HG03066 (cell line): ENCODE results near the gene IL17REL.

Experiments
- ATAC-seq: cut with Tn5 transposase; IDR thresholded peaks from one replicate; pipeline ENCODE4 v1.9.1; 2021; ENCODE audit warnings: low read depth; ENCODE audit not compliant: unreplicated experiment

IL17REL gene

DNA sequence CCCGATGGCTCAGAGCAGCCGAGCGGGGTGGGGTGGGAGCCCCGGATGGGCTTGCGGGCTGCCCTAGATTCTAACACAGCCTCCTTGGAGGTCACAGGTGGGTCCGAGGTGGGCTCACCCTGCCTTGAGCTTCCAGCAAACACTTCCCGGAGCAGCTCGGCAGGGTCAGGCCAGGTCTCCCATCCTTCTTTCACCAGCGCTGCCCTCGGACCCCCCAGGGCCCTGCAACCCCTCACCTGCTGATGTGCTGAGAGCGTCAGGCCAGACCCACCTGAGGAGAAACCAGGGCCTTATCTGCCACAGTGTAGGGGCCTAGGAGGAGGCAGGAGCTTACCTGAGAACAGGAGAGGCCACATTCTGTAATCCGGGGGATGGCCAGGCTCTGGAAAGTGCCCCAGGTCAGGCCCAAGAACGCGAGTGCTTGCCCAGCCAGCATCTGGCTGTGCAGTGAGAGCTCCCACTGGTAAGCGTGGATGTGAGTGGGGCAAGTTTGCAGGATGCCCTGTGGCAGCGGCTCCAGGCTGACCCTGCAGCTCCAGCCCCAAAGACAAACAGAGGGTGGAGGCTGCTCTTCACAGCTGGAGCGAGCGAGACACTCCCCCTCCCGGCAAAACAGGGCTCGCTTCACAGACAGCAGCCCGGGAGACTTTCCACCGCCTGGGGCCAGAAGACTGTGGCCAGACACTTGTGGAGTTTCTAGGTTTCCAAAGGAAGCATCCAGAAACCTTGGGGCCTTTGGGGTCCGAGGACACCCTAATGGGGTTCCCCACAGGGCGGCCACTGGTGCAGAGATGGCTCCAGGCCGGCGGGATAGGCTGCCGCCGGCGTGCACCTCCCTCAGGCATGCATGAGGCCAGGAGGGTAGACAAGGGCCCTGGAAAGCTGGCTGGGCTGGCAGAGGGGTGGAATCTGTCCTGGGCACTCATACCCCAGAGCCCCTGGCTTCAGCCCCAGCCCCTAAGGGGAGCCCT lies at the start of gene IL17REL:
Gene IL17REL, minus strand, starts transcription at position 555 of the 971 bp plus-strand sequence. Its CDS starts 119 bp downstream, at position 436.
- ATAC-seq: no peak

GRCh38 chr22:50061824-50062355 lies 49.3 kb upstream of the IL17REL start:
- ATAC-seq: no peak

- ATAC-seq: no peak
These were observed 48.7 kb upstream of the IL17REL start for GRCh38 chr22:50061141-50061823.

- no peak for ATAC-seq
These were observed 48.0 kb upstream of the IL17REL start for GRCh38 chr22:50060441-50061140.

DNA sequence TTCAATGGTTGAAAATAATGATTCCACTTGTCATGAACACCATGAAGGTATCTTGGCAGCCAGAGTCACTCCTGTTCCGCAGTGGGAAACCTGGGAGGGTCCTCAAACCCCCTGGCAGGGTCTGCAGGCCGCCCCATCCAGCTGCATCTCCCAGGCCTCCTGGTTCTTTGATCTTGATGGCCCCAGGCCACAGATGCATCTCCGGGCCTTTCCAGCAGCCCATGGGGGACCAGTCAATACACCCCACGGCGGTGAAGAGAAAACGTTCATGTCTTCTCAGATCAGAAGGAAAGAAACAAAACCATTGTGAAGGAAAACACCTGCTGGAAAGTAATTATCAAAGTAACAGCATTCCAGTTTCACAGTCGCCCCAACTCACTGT lies 47.3 kb upstream of the IL17REL start:
- ATAC-seq: no peak

GRCh38 chr22:50058906-50059880 lies 46.6 kb upstream of the IL17REL start:
- ATAC-seq: no peak

DNA sequence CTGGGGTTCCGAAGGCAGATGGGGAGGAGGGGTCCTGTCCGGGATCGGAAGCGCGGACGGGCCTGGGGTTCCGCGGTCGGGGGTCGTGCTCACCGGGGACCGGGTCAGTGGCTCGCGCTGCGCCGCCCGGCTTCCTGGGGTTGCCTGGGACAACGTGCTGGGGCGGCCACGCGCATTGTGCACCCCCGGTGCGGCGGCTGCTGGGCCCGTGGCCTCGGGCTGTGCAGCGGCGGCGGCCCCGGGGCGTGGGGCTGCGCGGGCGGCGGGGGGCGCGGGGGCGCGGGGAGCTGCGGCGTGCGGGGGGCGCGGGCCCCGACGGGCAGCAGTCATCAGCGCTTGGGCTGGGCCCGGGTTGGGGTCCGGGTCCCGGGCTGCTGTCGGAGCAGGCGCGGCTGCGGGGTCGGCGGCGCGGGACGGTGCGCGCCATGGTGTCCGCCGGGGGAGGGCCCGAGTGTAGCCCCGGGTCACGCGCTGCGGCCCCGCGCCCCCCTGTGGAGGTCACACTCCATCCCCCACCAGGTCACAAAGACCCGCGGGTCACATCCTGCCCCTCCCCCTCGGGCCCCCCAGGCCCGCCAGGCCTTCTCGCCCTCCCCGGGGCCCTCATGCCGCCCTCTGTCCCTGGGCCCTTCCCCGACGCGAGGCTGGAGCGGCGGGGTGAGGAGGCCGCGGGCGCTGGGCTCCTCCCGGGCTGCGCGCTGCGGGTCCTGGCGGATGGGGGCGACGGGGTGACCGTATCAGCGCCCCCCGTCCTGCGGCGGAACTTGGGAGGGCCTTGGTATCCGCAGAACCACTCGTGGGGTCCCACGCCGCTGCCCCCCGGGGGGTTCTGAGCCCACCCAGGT lies 45.7 kb upstream of the IL17REL start, which contains the start of gene TTLL8:
Gene TTLL8, minus strand, starts transcription at position 238 of the 845 bp plus-strand sequence.
- ATAC-seq: no peak

- ATAC-seq: no peak
These were observed 44.9 kb upstream of the IL17REL start for GRCh38 chr22:50057278-50058060.

GRCh38 chr22:50056214-50056972 lies 43.8 kb upstream of the IL17REL start:
- no peak for ATAC-seq

DNA sequence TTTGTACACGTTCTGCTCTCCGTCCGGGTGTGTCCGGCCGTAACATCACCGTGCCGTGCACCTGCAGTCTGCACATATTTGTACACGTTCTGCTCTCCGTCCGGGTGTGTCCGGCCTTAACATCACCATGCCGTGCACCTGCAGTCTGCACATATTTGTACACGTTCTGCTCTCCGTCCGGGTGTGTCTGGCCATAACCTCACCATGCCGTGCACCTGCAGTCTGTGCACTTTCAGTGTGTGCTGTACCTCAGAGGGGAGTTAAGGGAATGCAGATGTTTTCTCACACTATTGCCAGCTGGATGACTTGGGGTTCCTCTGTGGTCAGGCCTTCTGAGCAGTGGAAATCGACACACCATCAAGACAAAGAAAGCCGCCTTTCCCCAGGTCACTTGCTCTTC lies 41.3 kb upstream of the IL17REL start:
- ATAC-seq: no peak

DNA sequence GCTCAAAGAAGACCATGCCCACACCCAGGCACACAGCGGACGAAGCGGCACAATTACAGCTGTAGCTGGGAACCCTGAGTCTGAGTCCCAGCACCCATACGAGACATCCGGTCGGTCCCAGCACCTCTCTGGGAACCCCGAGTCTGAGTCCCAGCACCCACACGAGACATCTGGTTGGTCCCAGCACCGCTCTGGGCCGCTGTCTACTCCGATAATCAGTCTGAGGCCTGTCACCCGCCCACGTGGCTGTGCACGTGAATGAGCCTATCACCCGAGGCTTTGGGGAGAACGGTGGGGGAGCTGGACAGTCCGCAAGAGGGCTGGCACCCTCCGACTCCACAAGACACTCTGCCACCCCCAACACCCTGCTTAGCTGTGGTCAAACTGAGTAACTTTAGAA lies 39.4 kb upstream of the IL17REL start:
- no peak for ATAC-seq

- no peak for ATAC-seq
These were observed 37.0 kb upstream of the IL17REL start for GRCh38 chr22:50049299-50050195.

DNA sequence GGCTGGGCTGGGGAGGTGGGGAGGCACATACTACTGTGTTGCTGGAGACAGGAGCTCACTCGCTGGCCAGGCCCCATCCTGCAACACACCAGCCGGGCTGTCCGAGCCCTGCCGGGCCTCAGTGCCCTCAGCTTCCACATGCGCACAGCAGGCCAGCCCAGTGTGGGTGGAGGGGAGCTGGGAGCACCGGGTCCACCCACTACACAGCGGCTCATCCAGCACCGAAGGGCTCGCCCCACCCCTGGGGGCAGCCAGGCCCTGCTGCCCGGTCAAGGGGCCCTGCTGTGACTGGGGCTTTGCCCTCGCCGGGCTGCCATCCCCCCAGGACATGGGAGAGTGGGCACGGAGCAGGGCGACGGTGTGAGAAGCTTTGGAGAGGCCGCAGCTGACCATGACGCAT lies 36.3 kb upstream of the IL17REL start:
- no peak for ATAC-seq

DNA sequence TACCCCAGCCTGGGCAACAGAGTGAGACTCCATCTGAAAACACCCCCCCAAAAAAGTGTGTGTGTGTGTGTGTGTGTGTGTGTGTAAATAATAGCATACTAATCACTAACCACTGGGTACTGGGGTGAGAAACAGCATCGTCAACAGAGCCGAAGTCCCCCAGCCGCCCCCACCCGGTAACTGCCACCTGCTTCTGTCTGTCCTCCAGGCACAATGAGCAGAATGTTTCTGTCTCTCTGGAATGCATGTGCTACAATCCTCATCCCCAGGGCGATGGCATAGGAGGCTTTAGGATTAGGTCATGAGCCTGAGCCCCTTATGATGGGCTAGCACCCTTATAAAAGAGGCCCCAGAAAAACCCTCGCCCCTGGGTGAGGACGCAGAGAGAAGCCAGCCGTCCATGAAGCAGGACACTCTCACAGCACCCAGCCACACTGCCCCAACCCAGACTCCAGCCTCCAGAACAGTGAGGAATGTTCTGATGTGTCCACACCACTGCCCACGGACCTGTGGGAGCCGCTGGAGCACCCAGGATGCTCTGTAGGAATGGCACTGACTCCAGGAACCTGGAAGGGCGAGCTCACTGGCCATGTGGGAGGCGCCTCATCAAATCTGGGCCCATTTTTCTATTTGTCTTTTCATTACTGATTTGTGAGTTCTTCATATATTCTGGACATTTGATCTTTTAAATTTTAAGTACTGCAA lies 35.6 kb upstream of the IL17REL start:
- no peak for ATAC-seq

- no peak for ATAC-seq
These were observed 34.8 kb upstream of the IL17REL start for GRCh38 chr22:50047346-50047745.
